HepG2 (cell line): ENCODE measurements around the gene OR1F1. TPM values are rescaled to one million over a fixed set of nuclear protein-coding genes. Genes with fewer than 3 reads are reported as not detected.

Source experiments
- AGO1 ChIP-seq: fragments of 200-400 bp; formaldehyde crosslinking; IDR thresholded peaks from 2 replicates; pipeline ENCODE4 v1.6.1; 2017; ENCODE audit warnings: mild to moderate bottlenecking, low read depth, low read length, moderate library complexity; ENCODE audit not compliant: poor library complexity, severe bottlenecking
- AHR ChIP-seq: IDR thresholded peaks from 2 replicates; pipeline ENCODE4 v1.6.1; 2018; ENCODE audit warnings: missing genetic modification reagents, missing compliant biosample characterization
- CEBPB ChIP-seq: IDR thresholded peaks from 2 replicates; pipeline ENCODE4 v1.6.1; 2011; ENCODE audit warnings: low read depth, low read length, improper control_type of control experiment, borderline replicate concordance
- CHD4 ChIP-seq: fragments of 200-600 bp; sonication (generic); IDR thresholded peaks from 2 replicates; pipeline ENCODE4 v1.7.0; 2017; ENCODE audit warnings: mild to moderate bottlenecking, low read length, borderline replicate concordance
- FOXA1 ChIP-seq, 2 experiments: fragments of 450-650 bp in 1 of 2; sonication (generic) in 1 of 2; formaldehyde crosslinking in 1 of 2; IDR thresholded peaks; 2 replicates each; pipeline versions ENCODE4 v1.4.0 to v1.6.1; 2016 to 2020; ENCODE audit warnings: missing genetic modification reagents in 1 of 2
- GATAD2A ChIP-seq: IDR thresholded peaks from 2 replicates; pipeline ENCODE4 v1.6.1; 2016
- GTF3A ChIP-seq: sonication (generic); formaldehyde crosslinking; conservative IDR thresholded peaks from 2 replicates; pipeline ENCODE4 v1.4.0; 2020; ENCODE audit warnings: mild to moderate bottlenecking, missing genetic modification reagents
- HNF1B ChIP-seq: sonication (generic); formaldehyde crosslinking; IDR thresholded peaks from 2 replicates; pipeline ENCODE4 v1.5.1; 2020; ENCODE audit warnings: mild to moderate bottlenecking, moderate library complexity, missing genetic modification reagents
- HNF4A ChIP-seq: sonication (generic); formaldehyde crosslinking; IDR thresholded peaks from 2 replicates; pipeline ENCODE4 v1.4.0; 2020; ENCODE audit warnings: missing genetic modification reagents
- HNRNPH1 ChIP-seq: fragments of 200-400 bp; formaldehyde crosslinking; optimal IDR thresholded peaks from 2 replicates; pipeline ENCODE3; 2017; ENCODE audit warnings: mild to moderate bottlenecking, low read depth, low read length
- JUND ChIP-seq: sonication (generic); formaldehyde crosslinking; IDR thresholded peaks from 2 replicates; pipeline ENCODE4 v1.8.0; 2022; ENCODE audit warnings: mild to moderate bottlenecking, missing genetic modification reagents
- KMT2A ChIP-seq: sonication (generic); formaldehyde crosslinking; IDR thresholded peaks from 2 replicates; pipeline ENCODE4 v1.4.0; 2020; ENCODE audit warnings: missing genetic modification reagents
- MED8 ChIP-seq: sonication (generic); formaldehyde crosslinking; IDR thresholded peaks from 2 replicates; pipeline ENCODE4 v1.8.1; 2023; ENCODE audit warnings: mild to moderate bottlenecking, missing genetic modification reagents; ENCODE audit not compliant: insufficient replicate concordance
- MIER3 ChIP-seq: IDR thresholded peaks from 2 replicates; pipeline ENCODE4 v1.6.1; 2016; ENCODE audit warnings: missing compliant biosample characterization, borderline replicate concordance
- MNT ChIP-seq: fragments of 450-650 bp; IDR thresholded peaks from 2 replicates; pipeline ENCODE4 v1.6.1; 2016
- NR2F1 ChIP-seq, 2 experiments: fragments of 450-650 bp in 1 of 2; formaldehyde crosslinking in 1 of 2; IDR thresholded peaks; 2 replicates each; pipeline versions ENCODE4 v1.5.0 to v1.6.1; 2016 to 2020; ENCODE audit warnings: mild to moderate bottlenecking in 1 of 2, missing compliant biosample characterization in 1 of 2, missing genetic modification reagents in 1 of 2, moderate library complexity in 1 of 2
- RBFOX2 ChIP-seq: fragments of 200-400 bp; formaldehyde crosslinking; IDR thresholded peaks from 2 replicates; pipeline ENCODE4 v1.6.1; 2017; ENCODE audit warnings: low read depth, mild to moderate bottlenecking, low read length
- SMAD9 ChIP-seq: sonication (generic); formaldehyde crosslinking; IDR thresholded peaks from 2 replicates; pipeline ENCODE4 v1.5.1; 2020; ENCODE audit warnings: mild to moderate bottlenecking, missing genetic modification reagents
- STAG1 ChIP-seq: sonication (generic); formaldehyde crosslinking; IDR thresholded peaks from 2 replicates; pipeline ENCODE4 v1.4.0; 2020; ENCODE audit warnings: missing genetic modification reagents
- ZFP90 ChIP-seq: sonication (generic); formaldehyde crosslinking; IDR thresholded peaks from 2 replicates; pipeline ENCODE4 v1.8.0; 2022; ENCODE audit warnings: missing genetic modification reagents, mild to moderate bottlenecking, inconsistent platforms, borderline replicate concordance
- ZIK1 ChIP-seq: sonication (generic); formaldehyde crosslinking; IDR thresholded peaks from 2 replicates; pipeline ENCODE4 v1.5.0; 2020; ENCODE audit warnings: mild to moderate bottlenecking, low read depth, missing genetic modification reagents, borderline replicate concordance
- ZNF235 ChIP-seq: sonication (generic); formaldehyde crosslinking; IDR thresholded peaks from 2 replicates; pipeline ENCODE4 v1.8.1; 2023; ENCODE audit warnings: mild to moderate bottlenecking, missing genetic modification reagents, borderline replicate concordance
- ZNF460 ChIP-seq: sonication (generic); formaldehyde crosslinking; IDR thresholded peaks from 2 replicates; pipeline ENCODE4 v1.5.1; 2020; ENCODE audit warnings: missing genetic modification reagents, mild to moderate bottlenecking, borderline replicate concordance
- ZNF547 ChIP-seq: sonication (generic); formaldehyde crosslinking; IDR thresholded peaks from 2 replicates; pipeline ENCODE4 v1.5.1; 2020; ENCODE audit warnings: mild to moderate bottlenecking, missing genetic modification reagents
- ZNF629 ChIP-seq: sonication (generic); formaldehyde crosslinking; conservative IDR thresholded peaks from 2 replicates; pipeline ENCODE4 v1.5.0; 2020; ENCODE audit warnings: missing genetic modification reagents
- polyA plus RNA-seq, 8 experiments: library from polyadenylated mRNA; depleted of rRNA in 3 of 8; stranded (reverse) in 7 of 8; unstranded in 1 of 8; fragments of >200 nt; fragmentation: Illumina TruSeq in 4 of 8; extraction: Trizol in 4 of 8; gene quantifications; 2 replicates each; pipeline versions ENCODE4 v1.2.1 to v1.2.3, GENCODE V29; 2011 to 2016; ENCODE audit warnings: low read depth in 4 of 8, missing spikeins in 1 of 8, mixed read lengths in 1 of 8; ENCODE audit not compliant: insufficient read depth in 1 of 8
- total RNA-seq, 5 experiments: library from RNA; depleted of rRNA; stranded (reverse); fragments of >200 nt; fragmentation: Illumina TruSeq; extraction: Trizol; gene quantifications; 2 replicates each; pipeline ENCODE4 v1.2.3, GENCODE V29; 2016; ENCODE audit warnings: low read depth in 1 of 5
- TF ChIP-seq, protein P1 (sequence below): sonication (generic); formaldehyde crosslinking; IDR thresholded peaks from 2 replicates; pipeline ENCODE4 v1.4.0; 2020; ENCODE audit warnings: missing genetic modification reagents

Gene OR1F1
- total and polyA plus RNA-seq, 2 of the 13 experiments (the other 11 are each of a cell fraction or from before 2014, with no cell fraction given), result 0.90 TPM; not detected in 1

DNA sequence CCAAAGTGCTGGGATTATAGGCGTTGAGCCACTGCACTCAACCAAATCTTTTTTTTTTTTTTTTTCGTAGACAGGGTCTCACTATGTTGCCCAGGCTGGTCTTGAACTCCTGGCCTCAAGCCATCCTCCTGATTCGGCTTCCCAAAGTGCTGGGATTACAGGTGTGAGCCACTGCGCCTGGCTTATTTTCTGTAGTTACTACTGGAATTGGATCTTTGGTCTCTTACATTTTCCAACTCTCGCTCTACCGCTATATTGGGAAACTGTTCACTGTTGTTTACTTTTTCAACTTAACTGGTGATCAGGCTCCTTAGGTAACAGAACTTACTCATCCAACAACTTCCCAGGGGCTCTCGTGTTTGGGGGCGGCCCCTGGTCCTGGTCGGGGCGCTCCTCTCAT is 32.8 kb downstream of the OR1F1 start (continued):
- no peak for TF ChIP-seq SMAD9
- no peak for TF ChIP-seq MNT
- no peak for TF ChIP-seq AHR (CRISPR knock-in tag)
- no peak for TF ChIP-seq MED8
- no peak for TF ChIP-seq GTF3A (CRISPR knock-in tag)
- no peak for TF ChIP-seq AGO1
- TF ChIP-seq HNF1B (CRISPR knock-in tag), result no peak
- no peak for TF ChIP-seq ZIK1
- no peak for TF ChIP-seq ZNF547 (CRISPR knock-in tag)
- TF ChIP-seq CHD4, result no peak
- TF ChIP-seq MIER3 (CRISPR knock-in tag), result no peak
- TF ChIP-seq CEBPB, result peak; percentile 56; the same call in 1 of the 2 replicates
- TF ChIP-seq JUND (CRISPR knock-in tag), result no peak
- no peak for TF ChIP-seq GATAD2A
- no peak for TF ChIP-seq HNRNPH1
- TF ChIP-seq ZNF460 (CRISPR knock-in tag), result peak; percentile 84
- TF ChIP-seq KMT2A (CRISPR knock-in tag), result no peak
- no peak for TF ChIP-seq RBFOX2
- TF ChIP-seq, protein P1, sequence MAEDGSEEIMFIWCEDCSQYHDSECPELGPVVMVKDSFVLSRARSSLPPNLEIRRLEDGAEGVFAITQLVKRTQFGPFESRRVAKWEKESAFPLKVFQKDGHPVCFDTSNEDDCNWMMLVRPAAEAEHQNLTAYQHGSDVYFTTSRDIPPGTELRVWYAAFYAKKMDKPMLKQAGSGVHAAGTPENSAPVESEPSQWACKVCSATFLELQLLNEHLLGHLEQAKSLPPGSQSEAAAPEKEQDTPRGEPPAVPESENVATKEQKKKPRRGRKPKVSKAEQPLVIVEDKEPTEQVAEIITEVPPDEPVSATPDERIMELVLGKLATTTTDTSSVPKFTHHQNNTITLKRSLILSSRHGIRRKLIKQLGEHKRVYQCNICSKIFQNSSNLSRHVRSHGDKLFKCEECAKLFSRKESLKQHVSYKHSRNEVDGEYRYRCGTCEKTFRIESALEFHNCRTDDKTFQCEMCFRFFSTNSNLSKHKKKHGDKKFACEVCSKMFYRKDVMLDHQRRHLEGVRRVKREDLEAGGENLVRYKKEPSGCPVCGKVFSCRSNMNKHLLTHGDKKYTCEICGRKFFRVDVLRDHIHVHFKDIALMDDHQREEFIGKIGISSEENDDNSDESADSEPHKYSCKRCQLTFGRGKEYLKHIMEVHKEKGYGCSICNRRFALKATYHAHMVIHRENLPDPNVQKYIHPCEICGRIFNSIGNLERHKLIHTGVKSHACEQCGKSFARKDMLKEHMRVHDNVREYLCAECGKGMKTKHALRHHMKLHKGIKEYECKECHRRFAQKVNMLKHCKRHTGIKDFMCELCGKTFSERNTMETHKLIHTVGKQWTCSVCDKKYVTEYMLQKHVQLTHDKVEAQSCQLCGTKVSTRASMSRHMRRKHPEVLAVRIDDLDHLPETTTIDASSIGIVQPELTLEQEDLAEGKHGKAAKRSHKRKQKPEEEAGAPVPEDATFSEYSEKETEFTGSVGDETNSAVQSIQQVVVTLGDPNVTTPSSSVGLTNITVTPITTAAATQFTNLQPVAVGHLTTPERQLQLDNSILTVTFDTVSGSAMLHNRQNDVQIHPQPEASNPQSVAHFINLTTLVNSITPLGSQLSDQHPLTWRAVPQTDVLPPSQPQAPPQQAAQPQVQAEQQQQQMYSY, result no peak
- TF ChIP-seq FOXA1 (IDR thresholded peaks at IDR 0.05), result no peak
- 0 out of 2 replicates have a peak, but pooled peaks have one; percentile 53 for TF ChIP-seq FOXA1 (CRISPR knock-in tag; IDR thresholded peaks at IDR 0.05)
- no peak for TF ChIP-seq NR2F1 (CRISPR knock-in tag; IDR thresholded peaks at IDR 0.05)
- TF ChIP-seq ZNF629, result no peak
- TF ChIP-seq HNF4A (CRISPR knock-in tag), result peak; percentile 68
- TF ChIP-seq ZNF235, result no peak
- TF ChIP-seq STAG1 (CRISPR knock-in tag), result no peak
- no peak for TF ChIP-seq ZFP90
